WTC11 (cell line): ENCODE results near the gene ANKK1. TPM values are rescaled to one million over a fixed set of nuclear protein-coding genes. Genes with fewer than 3 reads are reported as not detected.

Source experiments
- ATAC-seq: fragments of 200-7000 bp; cut with Tn5 transposase; 2 replicates; pipeline ENCODE4 v1.10.0; 2021; ENCODE audit warnings: mild to moderate bottlenecking, moderate library complexity
- CTCF ChIA-PET: fragments of 300-600 bp; sonication (Branson Sonifier 250); formaldehyde crosslinking; loops from one replicate; lab custom pipeline; 2021; ENCODE audit warnings: antibody characterized with exemption; lab: Charles Lee
- POLR2A ChIA-PET: fragments of 350-600 bp; sonication (Branson Sonifier 250); formaldehyde crosslinking; loops from one replicate; lab custom pipeline; 2021; ENCODE audit warnings: antibody characterized with exemption; lab: Charles Lee
- DNase-seq: peaks from one replicate; pipeline ENCODE4 v3.0.0; 2021; ENCODE audit warnings: low spot score
- H3K27ac Mint-ChIP-seq: 2 replicates; pipeline ENCODE4 v1.8.0; 2021; ENCODE audit warnings: mixed read lengths
- H3K27me3 Mint-ChIP-seq: 2 replicates; pipeline ENCODE4 v1.8.0; 2021; ENCODE audit warnings: low read depth, mild to moderate bottlenecking, moderate library complexity, mixed read lengths
- H3K36me3 Mint-ChIP-seq: 2 replicates; pipeline ENCODE4 v1.8.0; 2021; ENCODE audit warnings: mixed read lengths
- H3K4me1 Mint-ChIP-seq: 2 replicates; pipeline ENCODE4 v1.8.0; 2022; ENCODE audit warnings: mixed read lengths
- H3K4me3 Mint-ChIP-seq: 2 replicates; pipeline ENCODE4 v1.8.0; 2021; ENCODE audit warnings: mild to moderate bottlenecking, moderate library complexity, mixed read lengths
- H3K9me3 Mint-ChIP-seq: 2 replicates; pipeline ENCODE4 v1.8.0; 2021; ENCODE audit warnings: mixed read lengths
- CTCF ChIP-seq: fragments of 200-600 bp; IDR thresholded peaks from 2 replicates; pipeline ENCODE4 v1.8.0; 2022; ENCODE audit warnings: antibody characterized with exemption
- E2F1 ChIP-seq: sonication (generic); formaldehyde crosslinking; IDR thresholded peaks from 2 replicates; pipeline ENCODE4 v1.8.0; 2022; ENCODE audit warnings: mild to moderate bottlenecking, missing genetic modification reagents
- ESRRA ChIP-seq: sonication (generic); formaldehyde crosslinking; IDR thresholded peaks from 2 replicates; pipeline ENCODE4 v1.8.1; 2022; ENCODE audit warnings: mild to moderate bottlenecking, missing genetic modification reagents, borderline replicate concordance
- GABPB1 ChIP-seq: sonication (generic); formaldehyde crosslinking; IDR thresholded peaks from 2 replicates; pipeline ENCODE4 v1.8.1; 2023; ENCODE audit warnings: mild to moderate bottlenecking, missing genetic modification reagents
- GTF2I ChIP-seq: fragments of 250-450 bp; sonication (Bioruptor Pico); conservative IDR thresholded peaks from 2 replicates; pipeline ENCODE4 v1.4.0; 2021; ENCODE audit warnings: mild to moderate bottlenecking
- HMGA2 ChIP-seq: fragments of 250-450 bp; sonication (Bioruptor Pico); IDR thresholded peaks from 2 replicates; pipeline ENCODE4 v1.4.0; 2021; ENCODE audit warnings: mild to moderate bottlenecking, moderate library complexity
- JAZF1 ChIP-seq: fragments of 250-450 bp; sonication (Bioruptor Pico); IDR thresholded peaks from 2 replicates; pipeline ENCODE4 v1.9.0; 2021; ENCODE audit warnings: moderate library complexity, mild to moderate bottlenecking, inconsistent platforms
- JUN ChIP-seq: sonication (generic); formaldehyde crosslinking; IDR thresholded peaks from 2 replicates; pipeline ENCODE4 v1.8.0; 2023; ENCODE audit warnings: mild to moderate bottlenecking, missing genetic modification reagents
- NFYB ChIP-seq: sonication (generic); formaldehyde crosslinking; conservative IDR thresholded peaks from 2 replicates; pipeline ENCODE4 v1.8.0; 2022; ENCODE audit warnings: low read depth, missing genetic modification reagents
- PREB ChIP-seq: sonication (generic); formaldehyde crosslinking; IDR thresholded peaks from 2 replicates; pipeline ENCODE4 v1.8.1; 2022; ENCODE audit warnings: mild to moderate bottlenecking, missing genetic modification reagents, moderate library complexity, borderline replicate concordance
- SMAD3 ChIP-seq: sonication (generic); formaldehyde crosslinking; IDR thresholded peaks from 2 replicates; pipeline ENCODE4 v1.8.0; 2022; ENCODE audit warnings: missing genetic modification reagents, mild to moderate bottlenecking, borderline replicate concordance
- TCF7 ChIP-seq: sonication (generic); formaldehyde crosslinking; IDR thresholded peaks from 2 replicates; pipeline ENCODE4 v1.8.0; 2022; ENCODE audit warnings: mild to moderate bottlenecking, low read depth, missing genetic modification reagents, moderate library complexity
- ZNF121 ChIP-seq: sonication (generic); formaldehyde crosslinking; IDR thresholded peaks from 2 replicates; pipeline ENCODE4 v1.8.0; 2023; ENCODE audit warnings: missing genetic modification reagents
- ZNF138 ChIP-seq: sonication (generic); formaldehyde crosslinking; conservative IDR thresholded peaks from 2 replicates; pipeline ENCODE4 v1.8.1; 2022; ENCODE audit warnings: mild to moderate bottlenecking, moderate library complexity, missing genetic modification reagents
- ZNF219 ChIP-seq: sonication (generic); formaldehyde crosslinking; IDR thresholded peaks from 2 replicates; pipeline ENCODE4 v1.8.0; 2023; ENCODE audit warnings: missing genetic modification reagents, mild to moderate bottlenecking, borderline replicate concordance
- ZNF263 ChIP-seq: sonication (generic); formaldehyde crosslinking; IDR thresholded peaks from 2 replicates; pipeline ENCODE4 v1.8.1; 2022; ENCODE audit warnings: low read depth, mild to moderate bottlenecking, moderate library complexity, missing genetic modification reagents
- ZNF281 ChIP-seq: sonication (generic); formaldehyde crosslinking; IDR thresholded peaks from 2 replicates; pipeline ENCODE4 v1.8.0; 2023; ENCODE audit warnings: mild to moderate bottlenecking, missing genetic modification reagents
- ZNF317 ChIP-seq: sonication (generic); formaldehyde crosslinking; IDR thresholded peaks from 2 replicates; pipeline ENCODE4 v1.8.1; 2023; ENCODE audit warnings: low read depth, mild to moderate bottlenecking, moderate library complexity, missing genetic modification reagents, borderline replicate concordance
- total RNA-seq: library from RNA; stranded (reverse); gene quantifications from 3 replicates; pipeline ENCODE4 v1.2.3, GENCODE V29; 2021

Gene ANKK1
- total RNA-seq, 1 experiment from 2014 or later = 0.15 TPM

- TF ChIP-seq ZNF281 (no peak), NFYB (CRISPR knock-in tag) (no peak)
Observed at GRCh38 chr11:113378692-113379091, 8.9 kb upstream of the ANKK1 start (continued).

- CTCF ChIA-PET = no interaction called here
- DNase-seq (no peak), ATAC-seq (no peak)
- peaks cover 6% of the 10 kb centered on the region for H3K9me3 Mint-ChIP-seq
- no peaks in the 10 kb centered on the region for H3K36me3 Mint-ChIP-seq
- H3K4me1 Mint-ChIP-seq = peaks cover 21% of the 10 kb centered on the region
- POLR2A ChIA-PET = no interaction called here
- H3K27me3 Mint-ChIP-seq = peaks cover 4% of the 10 kb centered on the region
- no peak for TF ChIP-seq ESRRA
- no peak for TF ChIP-seq TCF7 (CRISPR knock-in tag)
- TF ChIP-seq HMGA2 (CRISPR knock-in tag) = no peak
- no peak for TF ChIP-seq GTF2I (CRISPR knock-in tag)
- no peak for TF ChIP-seq ZNF121 (CRISPR knock-in tag)
- no peak for TF ChIP-seq ZNF138 (CRISPR knock-in tag)
- TF ChIP-seq ZNF219 (CRISPR knock-in tag) = no peak
- TF ChIP-seq ZNF281 = no peak
- no peak for TF ChIP-seq GABPB1 (CRISPR knock-in tag)
- TF ChIP-seq CTCF = no peak
- no peak for TF ChIP-seq JUN (CRISPR knock-in tag)
- TF ChIP-seq JAZF1 = no peak
- TF ChIP-seq E2F1 (CRISPR knock-in tag) = no peak
- TF ChIP-seq PREB = no peak
- no peak for TF ChIP-seq ZNF317 (CRISPR knock-in tag)
- TF ChIP-seq ZNF263 (CRISPR knock-in tag) = no peak
- no peak for TF ChIP-seq SMAD3 (CRISPR knock-in tag)
- no peak overlapping the region for H3K27ac Mint-ChIP-seq
- H3K4me3 Mint-ChIP-seq = no peak overlapping the region
Observed at GRCh38 chr11:113382121-113382520, 5.5 kb upstream of the ANKK1 start.
